Iris pigment epithelial cell (primary cell): ENCODE measurements around the gene MSS51.

Source experiments
- DNase-seq: peaks from one replicate; pipeline ENCODE4 v3.0.0-alpha.2; 2011; ENCODE audit warnings: low read depth

Gene MSS51

GRCh38 chr10:73433538-73433867, at the start of gene MSS51:
Gene MSS51, minus strand, starts transcription at chr10:73433561. Its CDS starts 5,277 bp downstream, at chr10:73428284.
- DNase-seq, result no peak

GRCh38 chr10:73480158-73480557, 46.8 kb upstream of the MSS51 start:
- DNase-seq, result peak; percentile 75

- DNase-seq, result no peak
These were observed 45.3 kb upstream of the MSS51 start for GRCh38 chr10:73478636-73479035.

- DNase-seq, result no peak
These were observed 37.9 kb upstream of the MSS51 start for GRCh38 chr10:73471226-73471625.

- DNase-seq, result no peak
These were observed 36.2 kb upstream of the MSS51 start for GRCh38 chr10:73469579-73469978.

GRCh38 chr10:73467206-73467605, 33.8 kb upstream of the MSS51 start:
- DNase-seq, result no peak

GRCh38 chr10:73465978-73466726, 32.8 kb upstream of the MSS51 start:
- no peak for DNase-seq

- no peak for DNase-seq
These were observed 27.5 kb upstream of the MSS51 start for GRCh38 chr10:73460897-73461296.

GRCh38 chr10:73459683-73460314, 26.4 kb upstream of the MSS51 start:
- DNase-seq, result peak; percentile 23

- no peak for DNase-seq
These were observed 23.0 kb upstream of the MSS51 start for GRCh38 chr10:73456187-73456890.

- no peak for DNase-seq
These were observed 15.8 kb upstream of the MSS51 start for GRCh38 chr10:73449113-73449512.

- no peak for DNase-seq
These were observed 15.0 kb upstream of the MSS51 start for GRCh38 chr10:73448384-73448783.

- no peak for DNase-seq
These were observed 13.6 kb upstream of the MSS51 start for GRCh38 chr10:73446926-73447325.

GRCh38 chr10:73444457-73444856, 11.1 kb upstream of the MSS51 start:
- DNase-seq, result no peak

GRCh38 chr10:73439605-73440312, 6.4 kb upstream of the MSS51 start:
- peak; percentile 85 for DNase-seq

GRCh38 chr10:73439055-73439454, 5.7 kb upstream of the MSS51 start:
- DNase-seq, result peak; percentile 84

- DNase-seq, result no peak
These were observed 469 bp downstream of the MSS51 start for GRCh38 chr10:73432646-73433537.

GRCh38 chr10:73426318-73426717, 7.0 kb downstream of the MSS51 start:
- DNase-seq, result no peak

GRCh38 chr10:73424478-73424877, 8.9 kb downstream of the MSS51 start:
- DNase-seq, result no peak

- DNase-seq, result no peak
These were observed 10.1 kb downstream of the MSS51 start for GRCh38 chr10:73423309-73423708.

- no peak for DNase-seq
These were observed 16.8 kb downstream of the MSS51 start for GRCh38 chr10:73416571-73416970.
